ENCODE results near the gene PRSS23.

GRCh38 chr11:86785576-86785975 lies 14.8 kb upstream of the PRSS23 start:
- TF ChIP-seq EZH2 (IDR thresholded peaks at IDR 0.05; ENCODE audit: borderline replicate concordance, control insufficient read depth, low read depth, low read length) = no peak
- TF ChIP-seq HDGF (IDR thresholded peaks at IDR 0.05) = no peak
- TF ChIP-seq ATF3 (IDR thresholded peaks at IDR 0.05; ENCODE audit: borderline replicate concordance, extremely low read depth, low read depth, low read length) = no peak
